ENCODE data around the gene VAPA.

Gene VAPA

GRCh38 chr18:9984080-9984479 lies 70.3 kb downstream of the VAPA start:
- FAIRE-seq = no peak

- no peak for FAIRE-seq
Measured at GRCh38 chr18:9985641-9986040, 71.8 kb downstream of the VAPA start.

- FAIRE-seq = no peak
Measured at GRCh38 chr18:9986156-9986930, 72.5 kb downstream of the VAPA start.

- FAIRE-seq = no peak
Measured at GRCh38 chr18:9987345-9987744, 73.5 kb downstream of the VAPA start.

- no peak for FAIRE-seq
Measured at GRCh38 chr18:9987931-9988330, 74.1 kb downstream of the VAPA start.

GRCh38 chr18:9988665-9989064 lies 74.8 kb downstream of the VAPA start:
- FAIRE-seq = no peak

- no peak for FAIRE-seq
Measured at GRCh38 chr18:9989481-9989880, 75.7 kb downstream of the VAPA start.

- FAIRE-seq = no peak
Measured at GRCh38 chr18:9991011-9992000, 77.5 kb downstream of the VAPA start.

GRCh38 chr18:9992300-9992972 lies 78.6 kb downstream of the VAPA start:
- no peak for FAIRE-seq

- no peak for FAIRE-seq
Measured at GRCh38 chr18:9992973-9993520, 79.2 kb downstream of the VAPA start.

- no peak for FAIRE-seq
Measured at GRCh38 chr18:9993521-9994025, 79.8 kb downstream of the VAPA start.

GRCh38 chr18:9994026-9994570 lies 80.3 kb downstream of the VAPA start:
- FAIRE-seq = no peak

- no peak for FAIRE-seq
Measured at GRCh38 chr18:9994701-9995235, 81.0 kb downstream of the VAPA start.

GRCh38 chr18:9995631-9996030 lies 81.8 kb downstream of the VAPA start:
- no peak for FAIRE-seq

GRCh38 chr18:9996094-9996493 lies 82.3 kb downstream of the VAPA start:
- no peak for FAIRE-seq

- no peak for FAIRE-seq
Measured at GRCh38 chr18:9997711-9998110, 83.9 kb downstream of the VAPA start.

GRCh38 chr18:9998330-9998729 lies 84.5 kb downstream of the VAPA start:
- no peak for FAIRE-seq

- no peak for FAIRE-seq
Measured at GRCh38 chr18:10002280-10002679, 88.5 kb downstream of the VAPA start.

- FAIRE-seq = no peak
Measured at GRCh38 chr18:10003281-10003680, 89.5 kb downstream of the VAPA start.

- no peak for FAIRE-seq
Measured at GRCh38 chr18:10003866-10004265, 90.0 kb downstream of the VAPA start.

- FAIRE-seq = no peak
Measured at GRCh38 chr18:10006311-10006893, 92.6 kb downstream of the VAPA start.

Measured in TTC549 (cell line).